Upper lobe of left lung (tissue), 4 donors: Measurements from ENCODE around the gene STX5.

Experiments used
- EP300 ChIP-seq, 4 donors: sonication (generic); formaldehyde crosslinking; IDR thresholded peaks; one replicate each; pipeline ENCODE4 v1.5.1; 2017; ENCODE audit warnings: antibody characterized with exemption in 4 of 4, control low read depth in 2 of 4
- POLR2A ChIP-seq, 4 donors: fragments of 450-650 bp; IDR thresholded peaks; one replicate each; pipeline ENCODE4 v1.5.1; 2016 to 2017; ENCODE audit warnings: antibody characterized with exemption in 4 of 4, mild to moderate bottlenecking in 2 of 4
- POLR2AphosphoS5 ChIP-seq, 2 donors: sonication (generic); formaldehyde crosslinking; IDR thresholded peaks; one replicate each; pipeline ENCODE4 v1.5.1; 2017; ENCODE audit warnings: antibody characterized with exemption in 2 of 2
- TF ChIP-seq, protein P1 (sequence below), 6 experiments: fragments of 450-650 bp in 4 of 6; fragments of 200-600 bp in 2 of 6; sonication (generic) in 2 of 6; IDR thresholded peaks; one replicate each; pipeline ENCODE4 v1.5.1; 2016 to 2019; ENCODE audit warnings: antibody characterized with exemption in 6 of 6

DNA sequence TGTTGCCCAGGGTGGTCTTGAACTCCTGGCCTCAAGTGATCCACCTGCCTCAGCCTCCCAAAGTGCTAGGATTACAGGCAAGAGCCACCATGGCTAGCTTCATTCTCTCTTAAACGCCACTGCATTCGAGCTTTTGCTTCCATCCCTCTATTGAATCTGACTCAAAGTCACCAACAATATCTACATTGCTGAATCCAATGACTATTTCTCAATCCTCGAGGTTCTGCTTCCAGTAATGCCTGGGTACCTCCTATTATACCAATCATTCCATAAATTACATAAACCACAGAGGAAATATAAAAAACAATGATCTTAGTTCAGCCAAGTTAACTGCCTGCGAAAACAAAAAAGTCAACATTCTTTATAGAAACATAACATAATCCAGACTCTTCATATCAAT lies 14.7 kb downstream of the STX5 start:
- TF ChIP-seq, protein P1, sequence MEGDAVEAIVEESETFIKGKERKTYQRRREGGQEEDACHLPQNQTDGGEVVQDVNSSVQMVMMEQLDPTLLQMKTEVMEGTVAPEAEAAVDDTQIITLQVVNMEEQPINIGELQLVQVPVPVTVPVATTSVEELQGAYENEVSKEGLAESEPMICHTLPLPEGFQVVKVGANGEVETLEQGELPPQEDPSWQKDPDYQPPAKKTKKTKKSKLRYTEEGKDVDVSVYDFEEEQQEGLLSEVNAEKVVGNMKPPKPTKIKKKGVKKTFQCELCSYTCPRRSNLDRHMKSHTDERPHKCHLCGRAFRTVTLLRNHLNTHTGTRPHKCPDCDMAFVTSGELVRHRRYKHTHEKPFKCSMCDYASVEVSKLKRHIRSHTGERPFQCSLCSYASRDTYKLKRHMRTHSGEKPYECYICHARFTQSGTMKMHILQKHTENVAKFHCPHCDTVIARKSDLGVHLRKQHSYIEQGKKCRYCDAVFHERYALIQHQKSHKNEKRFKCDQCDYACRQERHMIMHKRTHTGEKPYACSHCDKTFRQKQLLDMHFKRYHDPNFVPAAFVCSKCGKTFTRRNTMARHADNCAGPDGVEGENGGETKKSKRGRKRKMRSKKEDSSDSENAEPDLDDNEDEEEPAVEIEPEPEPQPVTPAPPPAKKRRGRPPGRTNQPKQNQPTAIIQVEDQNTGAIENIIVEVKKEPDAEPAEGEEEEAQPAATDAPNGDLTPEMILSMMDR (IDR thresholded peaks at IDR 0.05): no peak
- TF ChIP-seq POLR2A (IDR thresholded peaks at IDR 0.05) (no peak), EP300 (IDR thresholded peaks at IDR 0.05) (no peak), POLR2AphosphoS5 (IDR thresholded peaks at IDR 0.05) (no peak)
